Sigmoid colon (tissue), 4 donors: ENCODE measurements around the gene EBLN1.

Source experiments
- CTCF ChIP-seq, 4 experiments: fragments of 450-650 bp in 3 of 4; fragments of 200-600 bp in 1 of 4; IDR thresholded peaks; one replicate each; pipeline ENCODE4 v1.5.1; 2016 to 2019; ENCODE audit warnings: antibody characterized with exemption in 4 of 4, mild to moderate bottlenecking in 3 of 4, moderate library complexity in 2 of 4
- EP300 ChIP-seq, 4 donors: sonication (generic); formaldehyde crosslinking; IDR thresholded peaks; one replicate each; pipeline ENCODE4 v1.6.1; 2017; ENCODE audit warnings: antibody characterized with exemption in 4 of 4
- POLR2A ChIP-seq, 2 donors: fragments of 450-650 bp; IDR thresholded peaks; one replicate each; pipeline ENCODE4 v1.6.1; 2016; ENCODE audit warnings: antibody characterized with exemption in 2 of 2, mild to moderate bottlenecking in 2 of 2, moderate library complexity in 2 of 2
- POLR2AphosphoS5 ChIP-seq, 4 donors: sonication (generic); formaldehyde crosslinking; IDR thresholded peaks; one replicate each; pipeline ENCODE4 v1.6.1; 2017; ENCODE audit warnings: antibody characterized with exemption in 4 of 4

DNA sequence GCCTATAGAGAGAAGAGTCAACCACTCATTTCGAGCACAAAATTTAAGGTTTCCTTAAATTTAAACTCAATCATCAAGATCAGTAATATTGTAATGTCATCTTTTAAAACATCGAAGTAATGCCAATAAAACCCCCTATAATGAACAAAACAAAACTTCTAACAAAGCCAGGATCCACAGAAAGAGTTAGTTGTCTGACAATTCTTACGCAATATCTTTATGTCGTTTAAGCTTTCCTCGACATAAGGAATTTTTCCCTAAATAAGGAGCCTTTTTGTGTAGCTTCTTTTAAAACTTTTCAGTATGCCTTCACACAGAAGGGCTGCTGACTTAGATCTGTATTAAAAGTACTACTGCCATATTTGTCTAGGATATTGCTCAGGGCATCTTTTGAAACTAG is 7.5 kb downstream of the EBLN1 start:
- TF ChIP-seq POLR2A (IDR thresholded peaks at IDR 0.05) (no peak), CTCF (IDR thresholded peaks at IDR 0.05) (no peak), POLR2AphosphoS5 (IDR thresholded peaks at IDR 0.05) (no peak), EP300 (IDR thresholded peaks at IDR 0.05) (no peak)
